ENCODE data around the gene EYS. TPM values are rescaled to one million over a fixed set of nuclear protein-coding genes. Genes with fewer than 3 reads are reported as not detected.

Gene EYS
- total and polyA plus RNA-seq, 9 of the 15 experiments (the other 6 are each of a cell fraction or from before 2014, with no cell fraction given): 0.03 to 0.36 (median 0.10) TPM; not detected in 2

DNA sequence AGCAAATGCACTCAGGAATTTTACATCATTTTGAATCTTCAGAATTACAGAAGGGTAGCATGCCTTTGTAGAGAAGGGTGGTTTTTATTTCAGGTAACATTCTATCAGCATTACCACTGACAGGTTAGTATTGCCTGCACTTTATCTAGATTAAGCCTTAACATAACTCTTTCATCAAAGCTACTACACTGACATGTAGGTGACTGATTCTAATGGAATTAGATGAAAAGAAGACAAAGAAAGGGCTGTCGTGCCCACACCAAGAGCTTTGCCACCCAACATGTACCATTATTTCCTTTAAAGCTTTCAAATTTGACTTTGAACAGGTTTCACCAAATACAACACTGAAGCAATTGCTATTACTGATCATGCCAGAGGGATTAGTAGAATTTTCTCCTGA, 551.9 kb downstream of the EYS start (continued):
- TF ChIP-seq, protein P1, sequence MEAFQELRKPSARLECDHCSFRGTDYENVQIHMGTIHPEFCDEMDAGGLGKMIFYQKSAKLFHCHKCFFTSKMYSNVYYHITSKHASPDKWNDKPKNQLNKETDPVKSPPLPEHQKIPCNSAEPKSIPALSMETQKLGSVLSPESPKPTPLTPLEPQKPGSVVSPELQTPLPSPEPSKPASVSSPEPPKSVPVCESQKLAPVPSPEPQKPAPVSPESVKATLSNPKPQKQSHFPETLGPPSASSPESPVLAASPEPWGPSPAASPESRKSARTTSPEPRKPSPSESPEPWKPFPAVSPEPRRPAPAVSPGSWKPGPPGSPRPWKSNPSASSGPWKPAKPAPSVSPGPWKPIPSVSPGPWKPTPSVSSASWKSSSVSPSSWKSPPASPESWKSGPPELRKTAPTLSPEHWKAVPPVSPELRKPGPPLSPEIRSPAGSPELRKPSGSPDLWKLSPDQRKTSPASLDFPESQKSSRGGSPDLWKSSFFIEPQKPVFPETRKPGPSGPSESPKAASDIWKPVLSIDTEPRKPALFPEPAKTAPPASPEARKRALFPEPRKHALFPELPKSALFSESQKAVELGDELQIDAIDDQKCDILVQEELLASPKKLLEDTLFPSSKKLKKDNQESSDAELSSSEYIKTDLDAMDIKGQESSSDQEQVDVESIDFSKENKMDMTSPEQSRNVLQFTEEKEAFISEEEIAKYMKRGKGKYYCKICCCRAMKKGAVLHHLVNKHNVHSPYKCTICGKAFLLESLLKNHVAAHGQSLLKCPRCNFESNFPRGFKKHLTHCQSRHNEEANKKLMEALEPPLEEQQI (IDR thresholded peaks at IDR 0.05): no peak
- TF ChIP-seq ASH1L (IDR thresholded peaks at IDR 0.05; ENCODE audit: borderline replicate concordance, low read depth, partially characterized antibody): no peak
- no peak for TF ChIP-seq STAT5A (IDR thresholded peaks at IDR 0.05; ENCODE audit: borderline replicate concordance, low read length)
- TF ChIP-seq, protein P2, sequence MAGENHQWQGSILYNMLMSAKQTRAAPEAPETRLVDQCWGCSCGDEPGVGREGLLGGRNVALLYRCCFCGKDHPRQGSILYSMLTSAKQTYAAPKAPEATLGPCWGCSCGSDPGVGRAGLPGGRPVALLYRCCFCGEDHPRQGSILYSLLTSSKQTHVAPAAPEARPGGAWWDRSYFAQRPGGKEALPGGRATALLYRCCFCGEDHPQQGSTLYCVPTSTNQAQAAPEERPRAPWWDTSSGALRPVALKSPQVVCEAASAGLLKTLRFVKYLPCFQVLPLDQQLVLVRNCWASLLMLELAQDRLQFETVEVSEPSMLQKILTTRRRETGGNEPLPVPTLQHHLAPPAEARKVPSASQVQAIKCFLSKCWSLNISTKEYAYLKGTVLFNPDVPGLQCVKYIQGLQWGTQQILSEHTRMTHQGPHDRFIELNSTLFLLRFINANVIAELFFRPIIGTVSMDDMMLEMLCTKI (IDR thresholded peaks at IDR 0.05; ENCODE audit: partially characterized antibody): no peak
- TF ChIP-seq PCBP2 (IDR thresholded peaks at IDR 0.05; ENCODE audit: low read depth, low read length, poor library complexity, severe bottlenecking): no peak
- no peak for TF ChIP-seq MECOM (CRISPR knock-in tag; IDR thresholded peaks at IDR 0.05)
- TF ChIP-seq NFIC (IDR thresholded peaks at IDR 0.05): no peak
- no peak for TF ChIP-seq CAMTA2 (CRISPR knock-in tag; conservative IDR thresholded peaks at IDR 0.05)

DNA sequence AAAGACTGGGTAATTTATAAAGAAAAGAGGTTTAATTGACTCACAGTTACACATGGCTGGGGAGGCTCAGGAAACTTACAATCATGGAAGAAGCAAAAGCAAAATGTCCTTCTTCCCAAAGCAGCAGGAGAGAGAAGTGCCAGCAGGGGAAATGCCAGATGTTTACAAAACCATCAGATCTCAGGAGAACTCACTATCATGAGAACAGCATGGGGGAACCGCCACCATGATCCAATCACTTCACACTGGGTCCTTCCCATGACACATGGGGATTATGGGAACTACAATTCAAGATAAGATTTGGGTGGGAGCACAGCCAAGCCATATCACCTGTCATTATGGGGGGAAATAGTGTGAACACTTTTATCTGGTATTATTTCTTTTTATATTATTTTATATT, 557.2 kb downstream of the EYS start:
- Histone ChIP-seq H3K36me3 (ENCODE audit: control insufficient read depth, insufficient read depth, low read length) (no peaks in the 10 kb centered on the region), H3K27me3 (ENCODE audit: control insufficient read depth in 2 of 2, insufficient read depth in 2 of 2, low read length in 2 of 2) (no peaks in the 10 kb centered on the region), H3K9me3 (replicated peaks; ENCODE audit: control insufficient read depth, insufficient read depth, low read depth, low read length) (no peaks in the 10 kb centered on the region; the same call in 1 of the 2 replicates), H3K4me1 (replicated peaks in 1 of 2; ENCODE audit: control insufficient read depth in 2 of 2, insufficient read depth in 2 of 2, low read length in 2 of 2) (no peaks in the 10 kb centered on the region), H3K4me3 (no peak overlapping the region), H3K4me2 (ENCODE audit: insufficient read depth, low read length) (no peak overlapping the region), H3K9ac (ENCODE audit: insufficient read depth in 1 of 2, low read depth in 2 of 2, low read length in 2 of 2) (no peak overlapping the region), H2AFZ (ENCODE audit: low read depth, low read length) (no peak overlapping the region), H3K9me1 (ENCODE audit: control insufficient read depth, insufficient read depth, low read length) (no peaks in the 10 kb centered on the region), H4K20me1 (replicated peaks; ENCODE audit: control insufficient read depth, insufficient read depth, low read length) (no peaks in the 10 kb centered on the region), H3K27ac (ENCODE audit: extremely low read depth, low read depth, low read length) (no peak overlapping the region), H3K79me2 (ENCODE audit: control insufficient read depth, insufficient read depth, low read length) (no peaks in the 10 kb centered on the region)
- CTCF ChIA-PET (ENCODE audit: low intra/inter-chr PET ratio): no interaction called here
- 0% methylated on average over 1 of the region's 1 CpG for WGBS (ENCODE audit: insufficient coverage, low coverage, missing lambda C conversion rate)
- POLR2A ChIA-PET: no interaction called here
- no peak for FAIRE-seq
- in situ Hi-C loops (cut with MboI) (no loop called here), intact Hi-C loops (cut with micrococcal nuclease) (no loop called here)
- BruUV-seq (replicated peaks): no TSS peak
- ATAC-seq: no peak
- no peak for DNase-seq (ENCODE audit: extremely low read depth in 1 of 4, low spot score in 3 of 4)
- no peak for TF ChIP-seq MCM2 (IDR thresholded peaks at IDR 0.05; ENCODE audit: low read depth)
- TF ChIP-seq, protein P3, sequence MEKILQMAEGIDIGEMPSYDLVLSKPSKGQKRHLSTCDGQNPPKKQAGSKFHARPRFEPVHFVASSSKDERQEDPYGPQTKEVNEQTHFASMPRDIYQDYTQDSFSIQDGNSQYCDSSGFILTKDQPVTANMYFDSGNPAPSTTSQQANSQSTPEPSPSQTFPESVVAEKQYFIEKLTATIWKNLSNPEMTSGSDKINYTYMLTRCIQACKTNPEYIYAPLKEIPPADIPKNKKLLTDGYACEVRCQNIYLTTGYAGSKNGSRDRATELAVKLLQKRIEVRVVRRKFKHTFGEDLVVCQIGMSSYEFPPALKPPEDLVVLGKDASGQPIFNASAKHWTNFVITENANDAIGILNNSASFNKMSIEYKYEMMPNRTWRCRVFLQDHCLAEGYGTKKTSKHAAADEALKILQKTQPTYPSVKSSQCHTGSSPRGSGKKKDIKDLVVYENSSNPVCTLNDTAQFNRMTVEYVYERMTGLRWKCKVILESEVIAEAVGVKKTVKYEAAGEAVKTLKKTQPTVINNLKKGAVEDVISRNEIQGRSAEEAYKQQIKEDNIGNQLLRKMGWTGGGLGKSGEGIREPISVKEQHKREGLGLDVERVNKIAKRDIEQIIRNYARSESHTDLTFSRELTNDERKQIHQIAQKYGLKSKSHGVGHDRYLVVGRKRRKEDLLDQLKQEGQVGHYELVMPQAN (IDR thresholded peaks at IDR 0.05; ENCODE audit: borderline replicate concordance): no peak
- TF ChIP-seq NONO (IDR thresholded peaks at IDR 0.05; ENCODE audit: low read depth in 2 of 2, low read length in 1 of 2): no peak
- TF ChIP-seq SETDB1 (IDR thresholded peaks at IDR 0.05; ENCODE audit: low read length): no peak
- TF ChIP-seq POLR2H (tag; IDR thresholded peaks at IDR 0.05; ENCODE audit: low read depth): no peak
- TF ChIP-seq, protein P4, sequence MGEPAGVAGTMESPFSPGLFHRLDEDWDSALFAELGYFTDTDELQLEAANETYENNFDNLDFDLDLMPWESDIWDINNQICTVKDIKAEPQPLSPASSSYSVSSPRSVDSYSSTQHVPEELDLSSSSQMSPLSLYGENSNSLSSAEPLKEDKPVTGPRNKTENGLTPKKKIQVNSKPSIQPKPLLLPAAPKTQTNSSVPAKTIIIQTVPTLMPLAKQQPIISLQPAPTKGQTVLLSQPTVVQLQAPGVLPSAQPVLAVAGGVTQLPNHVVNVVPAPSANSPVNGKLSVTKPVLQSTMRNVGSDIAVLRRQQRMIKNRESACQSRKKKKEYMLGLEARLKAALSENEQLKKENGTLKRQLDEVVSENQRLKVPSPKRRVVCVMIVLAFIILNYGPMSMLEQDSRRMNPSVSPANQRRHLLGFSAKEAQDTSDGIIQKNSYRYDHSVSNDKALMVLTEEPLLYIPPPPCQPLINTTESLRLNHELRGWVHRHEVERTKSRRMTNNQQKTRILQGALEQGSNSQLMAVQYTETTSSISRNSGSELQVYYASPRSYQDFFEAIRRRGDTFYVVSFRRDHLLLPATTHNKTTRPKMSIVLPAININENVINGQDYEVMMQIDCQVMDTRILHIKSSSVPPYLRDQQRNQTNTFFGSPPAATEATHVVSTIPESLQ (CRISPR knock-in tag; IDR thresholded peaks at IDR 0.05): no peak
- no peak for TF ChIP-seq MTA3 (IDR thresholded peaks at IDR 0.05; ENCODE audit: borderline replicate concordance)
